Stomach (tissue), 9 donors: Measurements from ENCODE around the gene SPATA20. TPM values are rescaled to one million over a fixed set of nuclear protein-coding genes. Genes with fewer than 3 reads are reported as not detected.

ENCODE experiments used
- DNase-seq, 2 donors: peaks; one replicate each; pipeline versions ENCODE4 v3.0.0 to v3.0.0-alpha.2; 2013 to 2019
- H3K27ac ChIP-seq, 5 donors: fragments of 200-600 bp in 4 of 5; sonication (generic) in 4 of 5; one replicate each; pipeline ENCODE4 v1.5.1; 2013 to 2019; ENCODE audit warnings: mild to moderate bottlenecking in 1 of 5, moderate library complexity in 1 of 5
- H3K27me3 ChIP-seq, 3 donors: fragments of 200-600 bp; sonication (generic); one replicate each; pipeline ENCODE4 v1.5.1; 2017 to 2019; ENCODE audit warnings: mixed run types in 1 of 3
- H3K36me3 ChIP-seq, 4 donors: fragments of 200-600 bp; sonication (generic); 1 replicate in 3 of 4; 2 replicates in 1 of 4; pipeline ENCODE4 v1.5.1; 2016 to 2019
- H3K4me1 ChIP-seq, 4 donors: fragments of 200-600 bp; sonication (generic); one replicate each; pipeline ENCODE4 v1.5.1; 2016 to 2019
- H3K4me3 ChIP-seq, 4 donors: fragments of 200-600 bp; sonication (generic) in 3 of 4; one replicate each; pipeline ENCODE4 v1.5.1; 2016 to 2019; ENCODE audit warnings: mild to moderate bottlenecking in 1 of 4
- H3K9me3 ChIP-seq, 4 donors: fragments of 200-600 bp; sonication (generic); one replicate each; pipeline ENCODE4 v1.5.1; 2016 to 2019
- EP300 ChIP-seq: sonication (generic); formaldehyde crosslinking; IDR thresholded peaks from one replicate; pipeline ENCODE4 v1.6.1; 2017; ENCODE audit warnings: antibody characterized with exemption
- POLR2A ChIP-seq, 4 donors: fragments of 450-650 bp; IDR thresholded peaks; one replicate each; pipeline ENCODE4 v1.6.1; 2016; ENCODE audit warnings: antibody characterized with exemption in 4 of 4, control low read depth in 2 of 4, mild to moderate bottlenecking in 1 of 4, moderate library complexity in 1 of 4
- WGBS, 5 donors: extraction: QIAGEN DNeasy Blood & Tissue Kit in 3 of 5; methylation state at CpG; one replicate each; pipeline versions ENCODE4 v1.1.5 to v1.1.7; 2013 to 2018; 5-methylcytosine and 5-hydroxymethylcytosine counted together
- intact Hi-C: fragments of 100-400 bp; cut with DNase I; formaldehyde crosslinking; loops from one replicate; pipeline ENCODE4 v1.15.1; 2023; ENCODE audit warnings: low total_unique reads
- polyA plus RNA-seq, 3 donors: library from polyadenylated mRNA; stranded (reverse); fragments of 200-250 nt; gene quantifications; one replicate each; pipeline ENCODE4 v1.2.3, GENCODE V29; 2013
- total RNA-seq, 5 donors: library from RNA; depleted of rRNA; stranded (reverse); fragments of >200 nt; gene quantifications; one replicate each; pipeline versions ENCODE4 v1.1.0 to v1.2.3, GENCODE V29; 2014 to 2016
- donor health status: healthy with polysubstance abuse.
- donor health status: Bipolar disorder and iron deficiency.
- donor health status: healthy.

The SPATA20 gene
- total and polyA plus RNA-seq, 8 donors = 24.8 to 1,214 (median 80.8) TPM

GRCh38 chr17:50605429-50605828, 58.5 kb downstream of the SPATA20 start:
- TF ChIP-seq POLR2A (IDR thresholded peaks at IDR 0.05) (no peak), EP300 (no peak)
- Histone ChIP-seq H3K9me3 (no peaks in the 10 kb centered on the region), H3K4me1 (peaks cover 0 to 12% (median 11%) of the 10 kb centered on the region in 4 donors), H3K4me3 (no peak overlapping the region), H3K36me3 (no peaks in the 10 kb centered on the region), H3K27ac (no peak overlapping the region), H3K27me3 (peaks cover 0 to 49% (median 0%) of the 10 kb centered on the region in 3 donors)
- WGBS, 5 donors = 67 to 80% (median 71%) methylated on average over 10 of the region's 10 CpGs
- intact Hi-C loops = no loop called here
- DNase-seq = no peak

Other genes with a start within 250 kb of the SPATA20 start
- 100 to 1,000 TPM in 3 of 5 donors, 10 to 100 TPM in 2; 52.7 to 166 (median 121) TPM for gene XYLT2, start 201.0 kb upstream of the SPATA20 start, total RNA-seq
- gene XYLT2, start 201.0 kb upstream of the SPATA20 start, polyA plus RNA-seq = 100 to 1,000 TPM in 1 of 3 donors, 10 to 100 TPM in 2; 57.4 to 134 (median 72.5) TPM
- gene MRPL27, start 174.0 kb upstream of the SPATA20 start, total RNA-seq = 10 to 100 TPM; 25.0 to 67.7 (median 44.4) TPM
- gene MRPL27, start 174.0 kb upstream of the SPATA20 start, polyA plus RNA-seq = 100 to 1,000 TPM; 175 to 258 (median 219) TPM
- gene EME1, start 173.9 kb upstream of the SPATA20 start, total RNA-seq = 10 to 100 TPM in 1 of 5 donors, 1 to 10 TPM in 2, under 1 TPM in 1, not detected in 1; 0.87 to 15.8 (median 3.7) TPM
- gene EME1, start 173.9 kb upstream of the SPATA20 start, polyA plus RNA-seq = 1 to 10 TPM in 2 of 3 donors, not detected in 1; 1.2 to 2.0 TPM
- 100 to 1,000 TPM in 2 of 5 donors, 10 to 100 TPM in 3; 40.8 to 117 (median 77.1) TPM for gene LRRC59, start 149.7 kb upstream of the SPATA20 start, total RNA-seq
- gene LRRC59, start 149.7 kb upstream of the SPATA20 start, polyA plus RNA-seq = 10 to 100 TPM; 32.2 to 76.7 (median 75.3) TPM
- gene ACSF2, start 121.0 kb upstream of the SPATA20 start, total RNA-seq = 100 to 1,000 TPM in 3 of 5 donors, 10 to 100 TPM in 2; 16.1 to 172 (median 103) TPM
- gene ACSF2, start 121.0 kb upstream of the SPATA20 start, polyA plus RNA-seq = 10 to 100 TPM; 44.7 to 86.8 (median 49.1) TPM
- gene CHAD, start 78.3 kb upstream of the SPATA20 start, total RNA-seq = 10 to 100 TPM in 2 of 5 donors, under 1 TPM in 2, not detected in 1; 0.45 to 12.0 (median 6.0) TPM
- 1 to 10 TPM; 2.6 to 8.5 (median 4.9) TPM for gene CHAD, start 78.3 kb upstream of the SPATA20 start, polyA plus RNA-seq
- 10 to 100 TPM; 18.7 to 54.8 (median 22.0) TPM for gene RSAD1, start 68.3 kb upstream of the SPATA20 start, total RNA-seq
- gene RSAD1, start 68.3 kb upstream of the SPATA20 start, polyA plus RNA-seq = 10 to 100 TPM; 23.9 to 29.4 (median 28.7) TPM
- 1 to 10 TPM in 3 of 5 donors, not detected in 2; 1.1 to 2.7 (median 2.6) TPM for gene MYCBPAP, start 38.7 kb upstream of the SPATA20 start, total RNA-seq
- gene MYCBPAP, start 38.7 kb upstream of the SPATA20 start, polyA plus RNA-seq = under 1 TPM in 2 of 3 donors, not detected in 1; 0.25 to 0.31 TPM
- gene EPN3, start 14.4 kb upstream of the SPATA20 start, total RNA-seq = 100 to 1,000 TPM in 2 of 5 donors, 10 to 100 TPM in 2, 1 to 10 TPM in 1; 6.4 to 117 (median 49.5) TPM
- gene EPN3, start 14.4 kb upstream of the SPATA20 start, polyA plus RNA-seq = 10 to 100 TPM; 25.9 to 76.3 (median 40.6) TPM
- gene CACNA1G, start 13.5 kb downstream of the SPATA20 start, total RNA-seq = 1 to 10 TPM in 2 of 5 donors, not detected in 3; 2.0 to 3.7 TPM
- under 1 TPM in 2 of 3 donors, not detected in 1; 0.06 to 0.10 TPM for gene CACNA1G, start 13.5 kb downstream of the SPATA20 start, polyA plus RNA-seq
- gene ABCC3, start 87.7 kb downstream of the SPATA20 start, total RNA-seq = 1,000 to 10,000 TPM in 1 of 5 donors, 100 to 1,000 TPM in 4; 139 to 1,043 (median 270) TPM
- gene ABCC3, start 87.7 kb downstream of the SPATA20 start, polyA plus RNA-seq = 10 to 100 TPM; 13.6 to 46.4 (median 23.9) TPM
- gene ANKRD40, start 160.7 kb downstream of the SPATA20 start, total RNA-seq = 10 to 100 TPM in 4 of 5 donors, 1 to 10 TPM in 1; 7.5 to 36.6 (median 23.2) TPM
- gene ANKRD40, start 160.7 kb downstream of the SPATA20 start, polyA plus RNA-seq = 10 to 100 TPM in 2 of 3 donors, 1 to 10 TPM in 1; 8.3 to 18.8 (median 16.0) TPM
- gene LUC7L3, start 172.4 kb downstream of the SPATA20 start, total RNA-seq = 100 to 1,000 TPM; 170 to 429 (median 221) TPM
- gene LUC7L3, start 172.4 kb downstream of the SPATA20 start, polyA plus RNA-seq = 1,000 to 10,000 TPM in 1 of 3 donors, 100 to 1,000 TPM in 1, 10 to 100 TPM in 1; 63.4 to 1,211 (median 106) TPM
- gene ANKRD40CL, start 220.3 kb downstream of the SPATA20 start, total RNA-seq = 10 to 100 TPM in 1 of 5 donors, 1 to 10 TPM in 2, not detected in 2; 1.4 to 19.4 (median 2.8) TPM
- 1 to 10 TPM in 1 of 3 donors, under 1 TPM in 1, not detected in 1; 0.40 to 7.0 TPM for gene ANKRD40CL, start 220.3 kb downstream of the SPATA20 start, polyA plus RNA-seq